Glomerular endothelial cell (primary cell): ENCODE data around the gene STT3B. TPM values are rescaled to one million over a fixed set of nuclear protein-coding genes. Genes with fewer than 3 reads are reported as not detected.

Experiments
- DNase-seq: peaks from one replicate; pipeline ENCODE4 v3.0.0-alpha.2; 2011; ENCODE audit warnings: low read depth, low spot score; ENCODE audit errors: extremely low read depth
- total RNA-seq: library from RNA; depleted of rRNA; stranded (reverse); fragments of >200 nt; gene quantifications from 2 replicates; pipeline ENCODE4 v1.2.3, GENCODE V29; 2015

The STT3B gene
- total RNA-seq, 1 donor from 2014 or later, result 130 TPM

DNA sequence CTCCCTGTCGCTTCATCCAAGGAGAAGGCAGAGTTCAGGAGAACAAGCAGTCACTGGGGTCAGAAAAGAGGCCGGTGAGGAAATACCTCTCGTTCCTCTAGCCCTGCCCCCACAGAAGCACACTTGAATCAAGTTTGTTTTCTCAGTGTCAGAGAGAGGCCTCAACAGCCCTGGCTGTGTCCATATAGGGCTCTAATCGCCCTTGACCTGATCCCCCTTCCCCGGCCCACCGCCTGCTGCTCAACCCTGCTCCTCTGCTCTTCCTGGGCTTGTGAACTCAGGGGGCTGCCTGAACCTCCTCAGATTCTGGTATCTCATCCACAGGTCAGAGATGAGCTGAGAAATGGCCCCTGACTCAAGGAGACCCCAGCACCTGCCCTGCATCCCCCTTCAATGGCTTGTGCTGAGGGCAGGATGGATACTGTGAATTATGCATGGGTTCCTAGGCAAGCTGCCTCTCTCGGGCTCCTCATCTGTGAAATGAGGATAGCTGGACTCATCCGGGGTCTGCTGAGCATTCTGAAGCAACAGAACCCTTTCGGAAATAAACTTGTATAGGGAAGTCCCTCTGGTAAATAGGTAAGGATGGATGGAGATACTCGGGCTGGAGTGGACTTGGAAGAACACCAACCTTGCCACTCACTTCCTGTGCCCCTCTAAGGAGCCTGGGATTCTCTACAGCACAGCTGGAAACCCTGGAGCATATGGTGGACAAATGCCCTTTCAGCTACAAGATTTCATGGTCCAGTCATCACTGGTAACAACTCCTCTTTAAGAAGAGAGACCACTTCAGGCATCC lies 147.5 kb downstream of the STT3B start:
- DNase-seq, result no peak
